SK-N-MC (cell line): ENCODE results near the gene PCK2.

ENCODE experiments used
- EZH2 ChIP-seq: fragments of 200-600 bp; sonication (generic); IDR thresholded peaks from one replicate; pipeline ENCODE4 v1.6.1; 2017; ENCODE audit warnings: antibody characterized with exemption
- POLR2AphosphoS5 ChIP-seq: IDR thresholded peaks from 2 replicates; pipeline ENCODE4 v1.6.1; 2012; ENCODE audit warnings: mild to moderate bottlenecking, low read depth, low read length, borderline replicate concordance

GRCh38 chr14:24121210-24121609, 27.1 kb downstream of the PCK2 start:
- no peak for TF ChIP-seq EZH2
- no peak for TF ChIP-seq POLR2AphosphoS5
